NCI-H446 (cell line): Measurements from ENCODE around the gene DNAL4.
"Not testable (repeated sequence)": the region's sequence is repeated elsewhere in the genome, so short reads cannot be mapped to it uniquely, and the experiment has no call there.

Experiments used
- DNase-seq, 2 experiments: peaks; one replicate each; lab custom pipeline; 2025; lab: John Stamatoyannopoulos, UW

DNAL4 gene

DNA sequence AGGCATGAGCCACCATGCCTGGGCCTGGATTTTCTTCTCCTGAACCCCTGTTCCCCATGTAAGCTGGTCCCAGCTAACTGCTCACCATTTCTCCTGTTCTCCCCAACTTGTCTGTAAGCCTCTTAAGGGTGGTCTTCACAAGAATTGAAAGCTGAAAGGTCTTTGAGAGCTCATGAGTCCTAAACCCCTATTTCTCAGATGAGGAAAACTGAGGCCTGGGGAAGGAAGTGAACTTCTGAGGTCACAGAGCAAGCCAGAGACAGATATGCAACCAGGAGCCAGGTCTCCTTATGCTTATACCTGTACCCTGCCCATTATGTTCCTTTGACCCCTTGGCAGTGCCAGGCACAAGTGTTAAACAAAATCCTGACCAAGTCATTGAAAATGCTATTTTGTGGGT is 33.6 kb upstream of the DNAL4 start:
- DNase-seq: no peak

DNA sequence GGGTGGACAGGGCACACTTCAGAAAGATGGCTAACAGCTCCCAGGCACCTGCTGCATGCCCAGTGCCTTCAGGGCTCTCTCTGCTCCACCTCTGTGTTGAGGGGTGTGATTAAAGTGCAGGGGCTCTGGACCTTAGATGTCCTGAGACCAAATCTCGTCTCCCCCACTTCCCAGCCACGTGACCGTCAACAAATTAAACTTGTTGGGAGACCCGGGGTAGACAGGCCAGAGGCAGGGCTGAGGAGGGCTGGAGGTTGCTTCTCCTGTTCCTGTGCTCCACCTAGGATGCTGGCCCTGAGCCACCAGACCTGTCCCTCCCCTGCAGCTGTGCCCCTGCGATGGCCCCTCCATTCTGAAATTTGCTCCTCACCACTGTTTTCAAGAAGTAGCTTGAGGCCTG is 32.9 kb upstream of the DNAL4 start:
- no peak for DNase-seq

DNA sequence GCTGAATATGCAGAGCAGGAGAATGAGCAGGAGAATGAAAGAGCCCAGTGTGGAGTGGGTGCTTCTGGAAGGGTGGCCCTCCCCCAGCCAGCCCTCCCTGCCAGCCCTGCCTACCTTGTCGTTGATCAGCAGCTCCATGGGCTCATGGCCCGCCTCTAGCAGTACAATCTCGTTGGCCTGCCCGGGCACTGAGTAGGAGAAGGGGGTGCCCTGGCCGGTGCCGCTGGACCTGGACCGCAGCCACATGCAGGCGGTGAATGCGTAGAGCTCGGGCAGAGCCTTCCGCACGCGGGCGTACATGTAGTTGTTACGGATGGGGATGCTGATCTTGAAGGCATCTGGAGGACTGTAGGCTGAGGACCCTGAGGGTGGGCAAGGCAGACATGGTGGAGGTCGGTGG is 32.4 kb upstream of the DNAL4 start:
- DNase-seq: no peak

- DNase-seq: no peak
Observed at GRCh38 chr22:38824585-38824984, 30.6 kb upstream of the DNAL4 start.

DNA sequence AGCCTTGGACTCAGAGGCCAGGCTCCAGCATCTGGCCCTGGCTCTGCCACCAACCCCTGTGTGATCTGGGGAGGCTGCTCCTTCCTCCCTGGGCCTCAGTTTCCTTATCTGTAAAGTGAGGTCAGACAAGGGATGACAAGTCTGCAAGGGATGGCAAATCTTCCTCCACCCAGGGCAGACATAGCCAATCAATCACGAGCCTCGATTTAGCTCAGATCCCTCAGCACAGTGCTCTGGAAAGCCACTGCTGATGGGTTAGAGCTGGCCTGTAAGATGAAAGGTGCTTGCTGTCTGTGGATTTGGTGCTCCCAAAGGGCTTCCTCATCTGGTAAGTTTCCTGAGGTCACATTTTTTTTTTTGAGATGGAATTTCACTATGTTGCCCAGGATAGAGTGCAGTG is 29.7 kb upstream of the DNAL4 start:
- DNase-seq: no peak

GRCh38 chr22:38823076-38823475 is 29.1 kb upstream of the DNAL4 start:
- DNase-seq: no peak

- no peak for DNase-seq
Observed at GRCh38 chr22:38820020-38820419, 26.1 kb upstream of the DNAL4 start.

GRCh38 chr22:38819387-38819940 is 25.5 kb upstream of the DNAL4 start:
- no peak for DNase-seq

DNA sequence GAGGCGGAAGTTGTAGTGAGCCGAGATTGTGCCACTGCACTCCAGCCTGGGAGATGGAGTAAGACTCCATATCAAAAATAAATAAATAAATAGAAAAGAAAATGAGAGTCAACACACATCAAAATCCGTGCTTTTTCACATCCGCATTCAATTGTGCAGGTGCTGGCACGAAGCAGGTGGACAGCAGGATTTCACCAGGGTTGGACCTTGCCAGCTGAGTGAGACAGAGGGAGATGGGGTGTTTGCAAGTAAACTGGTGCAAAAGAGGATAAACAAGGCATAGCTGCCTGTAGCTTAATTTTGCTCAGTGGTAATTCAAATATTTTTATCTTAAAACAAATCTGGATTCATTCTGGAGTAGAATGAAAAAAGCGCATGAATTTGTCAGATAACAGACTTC is 23.3 kb upstream of the DNAL4 start:
- DNase-seq: no peak

DNA sequence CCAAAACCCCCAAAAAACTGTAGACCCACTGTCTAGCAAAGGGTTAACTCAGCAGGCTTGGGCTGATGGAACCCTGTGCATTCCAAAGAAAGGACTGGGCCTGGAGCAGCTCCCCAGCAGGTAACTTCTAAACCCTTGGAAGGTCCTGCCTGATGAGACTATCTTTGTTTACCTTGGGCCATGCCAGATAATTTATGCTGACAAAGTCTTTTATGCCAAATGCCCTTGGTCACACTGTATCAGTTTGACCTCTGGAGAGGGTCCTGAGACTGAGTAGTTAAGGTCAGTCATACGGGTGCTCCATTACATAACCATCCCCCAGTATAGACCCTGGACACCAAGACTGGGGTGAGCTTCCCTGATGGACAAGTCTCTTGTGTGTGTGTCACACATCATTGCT is 21.9 kb upstream of the DNAL4 start:
- no peak for DNase-seq

DNA sequence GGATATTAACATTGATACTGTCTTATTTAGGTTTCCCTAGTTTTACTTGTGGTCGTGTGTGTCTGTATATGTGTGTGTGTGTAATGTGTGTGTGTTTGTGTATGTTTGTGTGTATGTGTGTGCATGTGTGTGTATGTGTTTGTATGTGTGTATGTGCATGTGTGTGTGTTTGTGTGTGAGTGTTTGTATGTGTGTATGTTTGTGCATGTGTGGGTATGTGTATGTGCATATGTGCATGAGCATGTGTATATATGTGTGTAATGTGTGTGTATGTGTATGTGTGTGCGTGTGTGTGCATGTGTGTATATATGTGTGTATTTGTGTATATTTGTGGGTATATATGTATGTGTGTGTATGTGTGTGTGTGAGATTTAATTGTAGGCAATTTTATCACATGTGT is 17.3 kb upstream of the DNAL4 start:
- DNase-seq: no peak

DNA sequence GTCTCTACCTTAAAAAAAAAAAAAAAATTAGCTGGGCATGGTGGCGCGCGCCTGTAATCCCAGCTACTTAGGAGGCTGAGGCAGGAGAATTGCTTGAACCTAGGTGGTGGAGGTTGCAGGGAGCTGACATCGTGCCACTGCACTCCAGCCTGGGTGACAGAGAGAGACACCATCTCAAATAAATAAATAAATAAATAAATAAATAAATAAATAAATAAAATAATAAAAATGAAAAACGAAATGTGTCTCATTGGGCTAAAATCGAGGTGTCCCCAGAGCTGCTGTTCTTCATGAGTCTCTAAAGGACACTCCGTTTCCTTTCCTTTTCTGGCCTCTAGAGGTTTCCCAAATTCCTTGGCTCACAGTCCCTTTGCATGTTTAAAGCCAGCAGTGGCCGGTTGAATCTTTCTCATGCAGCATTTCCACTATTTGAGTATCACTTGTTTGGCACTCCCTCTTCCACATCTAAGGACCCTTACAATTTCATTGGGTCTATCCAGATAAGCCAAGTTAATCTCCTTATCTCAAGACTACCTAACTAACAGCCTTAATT is 11.2 kb upstream of the DNAL4 start:
- DNase-seq: not testable (repeated sequence)

GRCh38 chr22:38802671-38803121 is 8.8 kb upstream of the DNAL4 start:
- peak in 1 of 2 experiments; percentile 50 for DNase-seq

DNA sequence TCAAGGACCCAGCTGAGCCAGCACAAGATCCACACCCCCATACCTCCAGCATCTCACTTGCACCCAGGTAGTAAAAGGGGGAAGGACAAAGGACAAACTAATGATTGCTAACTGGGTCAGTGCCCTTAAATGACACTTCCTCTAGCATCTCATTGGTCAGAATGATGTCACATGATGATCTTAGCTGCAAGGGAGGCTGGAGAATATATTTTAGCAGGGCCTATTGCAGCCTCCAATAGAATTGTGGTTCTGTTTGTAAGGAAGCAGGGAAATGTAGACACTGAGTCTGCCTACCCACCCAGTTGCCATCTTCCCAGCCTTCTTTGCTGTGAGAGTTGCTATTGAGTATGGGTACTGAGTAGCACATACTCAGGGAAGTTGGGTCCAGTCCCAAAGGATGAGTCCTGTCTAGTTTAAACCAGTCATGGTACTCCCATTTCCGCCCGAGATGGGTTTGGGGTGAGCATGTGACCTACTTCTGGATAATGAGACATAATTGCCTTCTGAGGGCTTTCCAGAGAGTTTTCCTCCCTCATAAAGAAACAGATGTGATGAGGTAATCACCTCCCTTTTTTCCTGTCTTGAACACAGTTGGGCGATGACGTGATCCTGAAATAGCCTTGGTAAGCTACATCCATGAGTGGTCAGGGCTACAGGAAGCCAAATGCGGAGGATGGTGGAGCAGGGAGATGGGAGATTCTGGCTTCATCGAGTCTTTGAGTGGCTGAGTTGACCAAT is 5.5 kb upstream of the DNAL4 start:
- DNase-seq: no peak

GRCh38 chr22:38798496-38798895 is 4.6 kb upstream of the DNAL4 start:
- DNase-seq: no peak

GRCh38 chr22:38796262-38796957 is 2.5 kb upstream of the DNAL4 start:
- DNase-seq: no peak

GRCh38 chr22:38795569-38795968 is 1.6 kb upstream of the DNAL4 start:
- no peak for DNase-seq

GRCh38 chr22:38793317-38793716 is 626 bp downstream of the DNAL4 start:
- no peak for DNase-seq

DNA sequence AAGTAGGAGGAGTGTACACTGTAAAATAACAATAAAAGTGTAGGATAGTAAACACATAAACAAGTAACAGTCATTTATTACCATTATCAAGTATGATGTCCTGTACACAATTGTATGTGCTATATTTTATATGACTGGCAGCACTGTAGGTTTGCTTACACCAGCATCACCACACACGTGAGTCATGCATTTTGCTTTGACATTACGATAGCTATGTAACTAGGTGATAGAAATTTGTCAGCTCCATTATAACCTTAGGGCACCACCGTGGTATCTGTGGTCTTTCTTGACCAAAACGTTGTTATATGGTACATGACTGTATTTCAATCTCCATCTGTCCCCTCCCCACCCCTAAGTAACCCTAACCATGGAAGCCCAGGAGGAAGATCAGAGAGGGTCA is 1.1 kb downstream of the DNAL4 start:
- no peak for DNase-seq

GRCh38 chr22:38789606-38790005 is 4.3 kb downstream of the DNAL4 start:
- DNase-seq: no peak

- DNase-seq: peak in 1 of 2 experiments; percentile 57
Observed at GRCh38 chr22:38788846-38789245, 5.1 kb downstream of the DNAL4 start.

DNA sequence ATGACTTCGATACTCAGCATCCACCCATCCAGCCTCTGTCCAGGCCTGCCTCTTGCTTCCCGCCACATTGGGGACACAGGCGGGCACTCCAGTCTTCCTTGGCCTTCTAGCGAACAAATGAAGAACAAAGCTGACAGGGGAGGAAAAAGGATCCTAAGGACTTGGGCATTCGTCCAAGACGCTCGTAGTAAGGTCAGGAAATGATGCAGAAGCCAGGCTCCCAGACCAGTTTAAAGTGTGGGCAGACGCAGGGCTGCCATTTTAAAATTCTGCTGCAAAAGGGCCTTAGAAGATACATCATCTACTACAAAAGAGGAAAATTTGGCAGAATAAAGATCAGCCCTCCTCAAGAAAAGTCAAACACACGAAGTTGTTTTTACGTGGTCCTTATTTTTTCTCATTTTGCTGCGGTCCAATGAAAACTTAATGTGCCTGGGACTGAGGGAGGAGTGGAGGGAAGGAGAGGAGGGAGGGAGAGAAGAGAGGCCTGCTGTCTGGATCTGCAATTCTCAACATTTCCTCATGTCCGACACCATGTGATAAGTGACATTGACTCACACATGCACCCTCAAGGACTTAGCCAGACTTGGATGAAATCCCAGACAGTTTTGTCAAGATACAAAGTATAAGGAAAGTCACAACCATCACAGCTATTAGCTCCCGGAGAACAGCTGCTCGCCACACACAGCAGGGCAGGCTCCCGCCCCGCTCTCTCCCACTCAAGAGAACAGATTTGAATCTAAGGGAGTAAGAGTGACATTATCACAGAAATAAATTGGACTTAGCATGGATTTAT is 5.7 kb downstream of the DNAL4 start:
- peak; percentile 46 to 88 for DNase-seq
